Spleen (tissue), 11 donors: ENCODE data around the gene LRRC8D. TPM values are rescaled to one million over a fixed set of nuclear protein-coding genes. Genes with fewer than 3 reads are reported as not detected.

Experiments
- DNase-seq: peaks from one replicate; pipeline ENCODE4 v3.0.0-alpha.2; 2020
- H3K27ac ChIP-seq, 8 donors: fragments of 200-600 bp; sonication (generic) in 7 of 8; 1 replicate in 4 of 8; 2 replicates in 4 of 8; pipeline versions ENCODE4 v1.5.0 to v1.8.0; 2016 to 2021; ENCODE audit warnings: inconsistent platforms in 4 of 8, mild to moderate bottlenecking in 4 of 8, moderate library complexity in 1 of 8
- H3K27me3 ChIP-seq, 7 donors: fragments of 200-600 bp; sonication (generic) in 6 of 7; replicated peaks in 1 of 7; 1 replicate in 4 of 7; 2 replicates in 3 of 7; pipeline versions ENCODE4 v1.5.0 to v1.8.0; 2016 to 2021; ENCODE audit warnings: inconsistent platforms in 3 of 7, mild to moderate bottlenecking in 1 of 7
- H3K36me3 ChIP-seq, 6 donors: fragments of 200-600 bp; sonication (generic) in 5 of 6; 1 replicate in 4 of 6; 2 replicates in 2 of 6; pipeline versions ENCODE4 v1.5.0 to v1.8.0; 2016 to 2021; ENCODE audit warnings: inconsistent platforms in 2 of 6
- H3K4me1 ChIP-seq, 6 donors: fragments of 200-600 bp; sonication (generic) in 5 of 6; 1 replicate in 3 of 6; 2 replicates in 3 of 6; pipeline versions ENCODE4 v1.5.0 to v1.8.0; 2016 to 2021; ENCODE audit warnings: inconsistent platforms in 3 of 6
- H3K4me3 ChIP-seq, 8 donors: fragments of 200-600 bp; sonication (generic) in 7 of 8; 1 replicate in 4 of 8; 2 replicates in 4 of 8; pipeline versions ENCODE4 v1.5.0 to v1.8.0; 2016 to 2021; ENCODE audit warnings: inconsistent platforms in 4 of 8, mild to moderate bottlenecking in 4 of 8, moderate library complexity in 2 of 8
- H3K9me3 ChIP-seq, 8 donors: fragments of 200-600 bp; sonication (generic) in 7 of 8; 1 replicate in 4 of 8; 2 replicates in 4 of 8; pipeline versions ENCODE4 v1.5.0 to v1.8.0; 2016 to 2021; ENCODE audit warnings: inconsistent platforms in 4 of 8
- POLR2A ChIP-seq, 3 donors: fragments of 450-650 bp; IDR thresholded peaks; one replicate each; pipeline ENCODE4 v1.5.1; 2017; ENCODE audit warnings: antibody characterized with exemption in 3 of 3, mild to moderate bottlenecking in 1 of 3
- POLR2AphosphoS5 ChIP-seq, 3 donors: sonication (generic); formaldehyde crosslinking; IDR thresholded peaks; one replicate each; pipeline ENCODE4 v1.5.1; 2017; ENCODE audit warnings: antibody characterized with exemption in 3 of 3
- WGBS, 5 donors: extraction: QIAGEN DNeasy Blood & Tissue Kit in 3 of 5; methylation state at CpG; one replicate each; pipeline versions ENCODE4 v1.1.5 to v1.1.7; 2013 to 2018; 5-methylcytosine and 5-hydroxymethylcytosine counted together
- intact Hi-C: fragments of 100-400 bp; cut with DNase I; formaldehyde crosslinking; loops from one replicate; pipeline ENCODE4 v1.15.0; 2023; ENCODE audit warnings: low total_unique reads
- polyA plus RNA-seq, 3 donors: library from polyadenylated mRNA; stranded (reverse); fragments of 200-250 nt; gene quantifications; one replicate each; pipeline ENCODE4 v1.2.1, GENCODE V29; 2013
- total RNA-seq, 7 donors: library from RNA; depleted of rRNA in 3 of 7; stranded (reverse); fragments of >200 nt in 3 of 7; fragmentation: NEBNext Ultra II Directional in 4 of 7; extraction: Animal tissue kit (Norgen Biotek cat#: 25700) in 4 of 7; gene quantifications; one replicate each; pipeline versions ENCODE4 v1.1.0 to v1.2.1, GENCODE V29; 2016 to 2021
- TF ChIP-seq, protein P1 (sequence below), 11 experiments: fragments of 200-600 bp in 7 of 11; fragments of 450-650 bp in 4 of 11; sonication (generic) in 4 of 11; IDR thresholded peaks in 8 of 11; conservative IDR thresholded peaks in 3 of 11; 1 replicate in 7 of 11; 2 replicates in 4 of 11; pipeline versions ENCODE4 v1.4.0 to v1.8.0; 2016 to 2021; ENCODE audit warnings: antibody characterized with exemption in 11 of 11, inconsistent platforms in 4 of 11, mild to moderate bottlenecking in 1 of 11
- donor health status: healthy with polysubstance abuse.
- donor health status: DM: no; HTN: no; CAD: no; lungs with moderate emphysema.
- donor health status: DM: no; HTN: no; CAD: no.
- donor health status: Bipolar disorder and iron deficiency.
- donor health status: healthy.
- donor health status: DM: no; HTN: no; CAD: no.
- donor health status: DM: yes; HTN: yes; CAD: no.

The LRRC8D gene
- total and polyA plus RNA-seq, 10 donors, result 12.8 to 42.0 (median 34.5) TPM

DNA sequence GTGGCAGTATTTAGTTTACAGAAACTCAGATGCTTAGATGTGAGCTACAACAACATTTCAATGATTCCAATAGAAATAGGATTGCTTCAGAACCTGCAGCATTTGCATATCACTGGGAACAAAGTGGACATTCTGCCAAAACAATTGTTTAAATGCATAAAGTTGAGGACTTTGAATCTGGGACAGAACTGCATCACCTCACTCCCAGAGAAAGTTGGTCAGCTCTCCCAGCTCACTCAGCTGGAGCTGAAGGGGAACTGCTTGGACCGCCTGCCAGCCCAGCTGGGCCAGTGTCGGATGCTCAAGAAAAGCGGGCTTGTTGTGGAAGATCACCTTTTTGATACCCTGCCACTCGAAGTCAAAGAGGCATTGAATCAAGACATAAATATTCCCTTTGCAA, 114.4 kb downstream of the LRRC8D start:
- Histone ChIP-seq H3K27ac (no peak overlapping the region), H3K9me3 (no peaks in the 10 kb centered on the region), H3K27me3 (no peaks in the 10 kb centered on the region), H3K4me3 (no peak overlapping the region), H3K4me1 (peaks cover 0 to 11% (median 0%) of the 10 kb centered on the region in 6 donors), H3K36me3 (peaks cover 0 to 74% (median 19%) of the 10 kb centered on the region in 6 donors)
- 89 to 96% (median 94%) methylated on average over 4 of the region's 4 CpGs for WGBS, 5 donors
- no peak for TF ChIP-seq POLR2A (IDR thresholded peaks at IDR 0.05)
- TF ChIP-seq, protein P1, sequence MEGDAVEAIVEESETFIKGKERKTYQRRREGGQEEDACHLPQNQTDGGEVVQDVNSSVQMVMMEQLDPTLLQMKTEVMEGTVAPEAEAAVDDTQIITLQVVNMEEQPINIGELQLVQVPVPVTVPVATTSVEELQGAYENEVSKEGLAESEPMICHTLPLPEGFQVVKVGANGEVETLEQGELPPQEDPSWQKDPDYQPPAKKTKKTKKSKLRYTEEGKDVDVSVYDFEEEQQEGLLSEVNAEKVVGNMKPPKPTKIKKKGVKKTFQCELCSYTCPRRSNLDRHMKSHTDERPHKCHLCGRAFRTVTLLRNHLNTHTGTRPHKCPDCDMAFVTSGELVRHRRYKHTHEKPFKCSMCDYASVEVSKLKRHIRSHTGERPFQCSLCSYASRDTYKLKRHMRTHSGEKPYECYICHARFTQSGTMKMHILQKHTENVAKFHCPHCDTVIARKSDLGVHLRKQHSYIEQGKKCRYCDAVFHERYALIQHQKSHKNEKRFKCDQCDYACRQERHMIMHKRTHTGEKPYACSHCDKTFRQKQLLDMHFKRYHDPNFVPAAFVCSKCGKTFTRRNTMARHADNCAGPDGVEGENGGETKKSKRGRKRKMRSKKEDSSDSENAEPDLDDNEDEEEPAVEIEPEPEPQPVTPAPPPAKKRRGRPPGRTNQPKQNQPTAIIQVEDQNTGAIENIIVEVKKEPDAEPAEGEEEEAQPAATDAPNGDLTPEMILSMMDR (IDR thresholded peaks at IDR 0.05 in 8 of 11, conservative IDR thresholded peaks at IDR 0.05 in 3 of 11), result no peak
- TF ChIP-seq POLR2AphosphoS5 (IDR thresholded peaks at IDR 0.05), result no peak
- intact Hi-C loops, result no loop called here
- DNase-seq, result no peak

DNA sequence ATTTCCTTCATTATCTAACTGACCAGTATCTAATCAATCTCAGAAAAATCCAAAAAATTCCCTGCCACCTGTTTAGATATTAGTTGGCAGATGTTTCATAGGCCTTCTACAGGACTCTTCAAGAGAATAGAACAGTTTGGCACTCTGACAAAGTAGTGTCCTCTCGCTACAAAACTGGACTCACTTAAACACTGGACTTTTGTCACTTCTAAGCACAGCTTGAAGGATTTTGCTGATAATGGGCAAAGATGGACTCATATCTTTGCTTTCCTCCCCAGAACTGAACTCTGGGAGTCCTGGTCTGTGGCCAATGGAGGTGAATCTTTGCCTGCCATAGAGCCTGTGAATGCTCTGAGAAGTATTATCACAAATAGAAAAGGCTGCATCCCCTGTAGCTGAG, 115.9 kb downstream of the LRRC8D start:
- intact Hi-C loops, result no loop called here
- 81 to 100% (median 95%) methylated on average over 1 of the region's 1 CpG for WGBS, 5 donors
- Histone ChIP-seq H3K4me1 (peaks cover 0 to 12% (median 0%) of the 10 kb centered on the region in 6 donors), H3K27me3 (no peaks in the 10 kb centered on the region), H3K36me3 (peaks cover 0 to 74% (median 19%) of the 10 kb centered on the region in 6 donors), H3K4me3 (no peak overlapping the region), H3K9me3 (no peaks in the 10 kb centered on the region), H3K27ac (no peak overlapping the region)
- DNase-seq, result no peak
- TF ChIP-seq, protein P1 (IDR thresholded peaks at IDR 0.05 in 8 of 11, conservative IDR thresholded peaks at IDR 0.05 in 3 of 11), result no peak
- TF ChIP-seq POLR2A (IDR thresholded peaks at IDR 0.05), result no peak
- TF ChIP-seq POLR2AphosphoS5 (IDR thresholded peaks at IDR 0.05), result no peak

DNA sequence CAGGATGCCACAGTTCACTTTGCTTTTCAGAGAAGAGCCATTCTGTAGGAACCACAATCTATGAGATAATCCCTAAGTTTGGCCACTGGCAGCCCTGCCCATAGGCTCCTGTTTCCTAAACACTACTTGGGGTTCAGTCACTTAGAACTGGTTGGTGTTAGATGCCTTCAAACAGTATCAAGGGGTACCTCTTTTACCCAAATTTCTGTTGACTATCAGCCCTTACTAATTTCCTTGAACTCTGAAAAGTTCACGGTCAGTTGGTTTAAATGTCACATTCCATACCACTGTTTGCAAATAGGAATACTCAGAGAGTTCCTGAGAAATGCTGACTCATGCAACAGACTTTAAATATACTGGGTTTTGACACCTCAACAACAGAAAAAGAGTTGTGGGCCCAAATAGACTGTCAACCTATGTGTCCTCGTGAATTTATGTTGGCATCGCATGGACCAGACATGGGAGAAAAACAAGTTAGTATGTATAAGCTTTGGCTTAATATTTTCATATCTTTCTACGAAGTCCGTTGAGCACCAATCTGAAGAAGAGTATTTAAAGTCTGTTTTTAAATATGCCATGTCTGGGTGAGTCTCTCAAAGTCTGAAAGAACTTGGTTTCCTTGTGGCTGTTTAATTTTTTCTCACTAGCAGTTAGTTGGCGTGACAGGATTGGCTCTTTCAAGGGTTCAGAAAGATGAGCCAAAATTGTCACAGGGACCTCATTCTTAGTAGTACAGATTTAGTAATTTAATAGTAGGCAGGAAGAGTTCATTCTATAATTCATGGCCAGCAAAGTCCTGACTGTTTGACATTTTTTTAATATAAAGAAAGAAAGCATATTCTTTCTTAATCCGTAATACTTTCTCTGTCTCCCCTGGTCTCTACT, 117.6 kb downstream of the LRRC8D start:
- Histone ChIP-seq H3K9me3 (no peaks in the 10 kb centered on the region), H3K27ac (peak overlapping the region in 3 of 8 donors; percentile 1 to 39 (median 34)), H3K27me3 (no peaks in the 10 kb centered on the region), H3K4me3 (no peak overlapping the region), H3K36me3 (peaks cover 0 to 64% (median 13%) of the 10 kb centered on the region in 6 donors), H3K4me1 (peaks cover 0 to 19% (median 2%) of the 10 kb centered on the region in 6 donors)
- intact Hi-C loops, result no loop called here
- WGBS, 5 donors, result 80 to 86% (median 85%) methylated on average over 7 of the region's 7 CpGs
- TF ChIP-seq, protein P1 (IDR thresholded peaks at IDR 0.05 in 8 of 11, conservative IDR thresholded peaks at IDR 0.05 in 3 of 11), result no peak
- no peak for TF ChIP-seq POLR2AphosphoS5 (IDR thresholded peaks at IDR 0.05)
- TF ChIP-seq POLR2A (IDR thresholded peaks at IDR 0.05), result no peak
- no peak for DNase-seq

DNA sequence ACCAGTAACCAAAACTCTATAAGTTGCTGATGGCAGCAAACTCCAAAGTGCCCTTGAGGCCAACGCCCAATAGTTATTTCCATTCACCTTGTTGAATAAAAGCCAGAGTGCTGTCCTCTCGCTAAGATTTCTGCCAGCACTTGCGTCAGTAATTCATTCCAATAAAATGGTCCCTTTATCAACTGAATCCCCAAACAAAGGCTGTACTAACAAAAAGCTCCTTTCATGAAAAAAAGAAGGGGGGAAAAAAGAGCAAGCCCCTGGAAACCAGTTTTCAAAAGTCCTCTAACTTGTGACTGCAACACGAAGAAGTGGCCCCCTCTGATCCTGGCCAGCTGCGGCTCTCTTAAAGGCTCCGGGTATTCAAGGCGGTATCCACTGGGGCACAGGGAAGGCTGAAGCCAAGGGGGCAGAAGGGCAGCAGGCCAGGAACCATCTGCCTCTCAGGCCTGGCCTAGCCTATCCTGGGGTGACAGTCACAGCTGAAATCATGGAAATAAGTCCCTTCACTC, 118.3 kb downstream of the LRRC8D start:
- peaks cover 0 to 23% (median 2%) of the 10 kb centered on the region in 6 donors for H3K4me1 ChIP-seq
- WGBS, 5 donors, result 57 to 85% (median 77%) methylated on average over 7 of the region's 7 CpGs
- TF ChIP-seq POLR2AphosphoS5 (IDR thresholded peaks at IDR 0.05) (no peak), POLR2A (IDR thresholded peaks at IDR 0.05) (no peak)
- TF ChIP-seq, protein P1 (IDR thresholded peaks at IDR 0.05 in 8 of 11, conservative IDR thresholded peaks at IDR 0.05 in 3 of 11), result no peak
- peaks cover 0 to 57% (median 6%) of the 10 kb centered on the region in 6 donors for H3K36me3 ChIP-seq
- no peak overlapping the region for H3K4me3 ChIP-seq
- peak overlapping the region in 3 of 8 donors; percentile 29 to 39 (median 34) for H3K27ac ChIP-seq
- H3K27me3 ChIP-seq, result no peaks in the 10 kb centered on the region
- intact Hi-C loops, result no loop called here
- no peaks in the 10 kb centered on the region for H3K9me3 ChIP-seq
- DNase-seq, result no peak
